GOT3 (cell line): ENCODE results near the gene TMEM151A.
"Not testable (repeated sequence)": the region's sequence is repeated elsewhere in the genome, so short reads cannot be mapped to it uniquely, and the experiment has no call there.

Source experiments
- DNase-seq: peaks from one replicate; lab custom pipeline; 2025; ENCODE audit warnings: mixed read lengths; lab: John Stamatoyannopoulos, UW

The TMEM151A gene

GRCh38 chr11:66267379-66268243 is 24.1 kb upstream of the TMEM151A start:
- DNase-seq, result peak; percentile 63

- DNase-seq, result peak; percentile 99
These were observed 23.3 kb upstream of the TMEM151A start, which contains the start of gene RAB1B for GRCh38 chr11:66268244-66268951. Gene RAB1B (plus strand): TSS chr11:66268639. CDS start chr11:66268680, 41 bp downstream.

DNA sequence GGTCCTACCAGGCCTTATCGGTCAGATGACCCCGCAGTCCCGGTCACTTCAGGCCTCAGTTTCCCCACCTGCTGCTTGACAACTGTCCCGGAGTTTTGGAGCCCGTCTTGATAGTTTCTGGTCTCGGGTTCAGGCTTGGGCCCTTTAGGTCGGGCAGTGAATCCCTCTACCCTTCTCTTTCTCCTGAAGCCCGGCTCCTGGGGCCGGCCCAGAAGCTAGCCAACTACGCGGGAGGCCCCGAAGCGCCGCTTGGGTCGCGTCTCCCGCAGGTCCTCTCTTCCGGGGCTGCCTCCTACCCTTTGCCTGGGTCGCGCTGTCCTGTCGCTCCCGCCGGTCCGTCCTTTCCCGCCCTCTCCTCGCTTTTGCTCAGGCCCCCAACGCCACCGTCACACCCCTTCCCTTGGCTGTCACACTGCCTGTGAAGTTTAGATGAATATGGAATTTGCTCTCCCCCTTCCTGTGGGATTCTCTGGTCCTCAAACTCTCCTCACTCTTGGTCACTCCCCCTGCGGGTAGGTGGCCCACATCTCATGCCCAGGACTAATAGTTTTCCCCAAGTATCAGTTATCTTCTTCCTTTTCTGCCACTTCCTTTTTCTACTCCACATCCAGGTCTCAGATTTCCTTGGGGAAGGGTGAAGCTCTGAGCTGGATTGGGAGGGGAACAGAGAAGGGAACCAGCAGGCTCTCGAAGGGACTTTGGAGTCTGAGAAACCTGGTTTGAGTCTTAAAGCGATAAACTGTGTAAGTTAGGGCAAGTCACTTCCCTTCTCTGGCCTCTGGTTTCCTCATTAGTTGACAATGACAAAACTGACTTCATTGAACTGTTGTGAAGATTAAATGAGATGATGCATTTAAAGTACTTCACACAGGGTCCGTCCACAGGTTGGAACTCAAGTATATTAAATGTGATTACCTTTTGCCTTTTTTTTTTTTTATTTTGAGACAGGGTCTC is 22.5 kb upstream of the TMEM151A start:
- DNase-seq, result no peak

- DNase-seq, result no peak
These were observed 19.9 kb upstream of the TMEM151A start for GRCh38 chr11:66271816-66272215.

DNA sequence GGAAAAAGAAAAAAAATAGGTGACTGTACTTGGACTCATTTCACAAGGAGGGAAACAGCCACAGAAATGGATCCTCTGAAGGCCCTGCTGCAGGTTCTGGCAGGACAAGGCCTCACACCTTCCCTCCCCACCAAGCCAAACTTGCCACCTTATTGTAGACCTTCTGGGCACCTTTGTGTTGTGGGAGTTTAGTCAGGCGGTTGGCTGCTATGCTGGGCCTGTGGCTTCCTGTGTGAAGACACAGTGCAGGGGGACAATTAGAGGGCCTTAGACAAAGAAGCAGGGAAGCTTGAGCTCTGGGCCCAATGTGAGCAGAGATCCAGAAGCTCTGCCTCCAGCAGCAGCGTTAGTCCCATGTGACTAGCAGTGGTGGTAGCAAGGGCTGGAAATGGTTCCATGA is 19.1 kb upstream of the TMEM151A start:
- no peak for DNase-seq

DNA sequence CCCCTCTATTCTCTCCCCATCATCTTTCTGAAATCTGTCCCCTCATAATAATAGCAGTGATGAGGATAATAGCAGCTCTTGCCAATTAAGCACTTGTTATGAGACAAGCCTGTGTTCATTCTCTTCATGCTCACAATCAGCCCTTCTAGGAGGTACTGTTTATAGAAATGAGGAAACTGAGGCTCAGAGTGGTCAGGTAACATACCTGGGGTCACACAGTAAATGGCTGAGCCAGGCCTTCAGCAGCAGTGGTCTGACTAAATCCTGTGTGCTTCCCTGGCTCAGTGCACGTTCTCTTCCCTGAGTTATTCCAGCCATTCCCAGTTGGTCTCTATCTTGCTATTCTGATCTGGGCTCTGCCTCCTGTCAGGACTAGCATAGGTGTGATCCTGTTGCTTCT is 17.5 kb upstream of the TMEM151A start:
- DNase-seq, result no peak

DNA sequence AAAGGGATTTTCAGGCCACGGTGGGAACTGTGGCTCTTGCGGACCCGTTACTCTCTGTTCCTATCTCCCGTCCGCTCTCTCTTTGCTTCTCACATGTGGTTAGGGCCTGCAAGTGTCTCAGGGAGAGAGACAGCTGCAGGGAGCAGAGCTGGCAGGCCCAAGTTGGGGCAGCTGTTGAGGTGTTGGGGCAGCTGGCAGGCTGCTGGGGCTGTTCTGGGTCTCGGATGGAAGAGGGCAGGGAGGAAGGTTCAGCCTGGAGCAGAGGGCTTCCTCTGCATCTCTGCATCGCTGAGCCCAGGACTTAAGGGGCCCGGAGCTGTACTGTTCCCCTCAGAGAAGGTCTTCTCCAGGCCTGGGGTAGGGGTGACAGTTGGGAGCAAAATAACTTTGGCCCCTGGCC is 16.3 kb upstream of the TMEM151A start:
- no peak for DNase-seq

DNA sequence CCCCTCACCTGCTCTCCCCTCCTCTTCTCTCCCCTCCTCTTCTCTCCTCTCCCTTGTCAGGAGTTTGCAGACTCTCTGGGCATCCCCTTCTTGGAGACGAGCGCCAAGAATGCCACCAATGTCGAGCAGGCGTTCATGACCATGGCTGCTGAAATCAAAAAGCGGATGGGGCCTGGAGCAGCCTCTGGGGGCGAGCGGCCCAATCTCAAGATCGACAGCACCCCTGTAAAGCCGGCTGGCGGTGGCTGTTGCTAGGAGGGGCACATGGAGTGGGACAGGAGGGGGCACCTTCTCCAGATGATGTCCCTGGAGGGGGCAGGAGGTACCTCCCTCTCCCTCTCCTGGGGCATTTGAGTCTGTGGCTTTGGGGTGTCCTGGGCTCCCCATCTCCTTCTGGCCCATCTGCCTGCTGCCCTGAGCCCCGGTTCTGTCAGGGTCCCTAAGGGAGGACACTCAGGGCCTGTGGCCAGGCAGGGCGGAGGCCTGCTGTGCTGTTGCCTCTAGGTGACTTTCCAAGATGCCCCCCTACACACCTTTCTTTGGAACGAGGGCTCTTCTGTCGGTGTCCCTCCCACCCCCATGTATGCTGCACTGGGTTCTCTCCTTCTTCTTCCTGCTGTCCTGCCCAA is 15.6 kb upstream of the TMEM151A start:
- no peak for DNase-seq

DNA sequence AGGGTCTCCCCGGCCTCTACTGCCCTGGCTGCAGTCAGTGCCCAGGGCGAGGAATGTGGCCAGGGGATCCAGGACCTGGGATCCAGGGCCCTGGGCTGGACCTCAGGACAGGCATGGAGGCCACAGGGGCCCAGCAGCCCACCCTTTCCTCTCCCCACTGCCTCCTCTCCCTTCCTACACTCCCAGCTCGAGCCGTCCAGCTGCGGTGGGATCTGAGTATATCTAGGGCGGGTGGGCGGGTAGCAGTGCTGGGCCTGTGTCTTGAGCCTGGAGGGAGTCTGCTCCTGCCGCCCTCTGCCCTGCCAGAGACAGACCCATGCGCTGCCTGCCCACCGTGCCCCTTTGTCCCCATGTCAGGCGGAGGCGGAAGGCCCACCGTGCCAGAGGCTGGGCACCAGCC is 15.1 kb upstream of the TMEM151A start:
- DNase-seq, result not testable (repeated sequence)

- not testable (repeated sequence) for DNase-seq
These were observed 14.6 kb upstream of the TMEM151A start for GRCh38 chr11:66277064-66277463.

- no peak for DNase-seq
These were observed 14.0 kb upstream of the TMEM151A start, which contains the start of gene CNIH2 for GRCh38 chr11:66277471-66278362. Gene CNIH2 (plus strand): TSS chr11:66278175. CDS start chr11:66278457, 282 bp downstream.

DNA sequence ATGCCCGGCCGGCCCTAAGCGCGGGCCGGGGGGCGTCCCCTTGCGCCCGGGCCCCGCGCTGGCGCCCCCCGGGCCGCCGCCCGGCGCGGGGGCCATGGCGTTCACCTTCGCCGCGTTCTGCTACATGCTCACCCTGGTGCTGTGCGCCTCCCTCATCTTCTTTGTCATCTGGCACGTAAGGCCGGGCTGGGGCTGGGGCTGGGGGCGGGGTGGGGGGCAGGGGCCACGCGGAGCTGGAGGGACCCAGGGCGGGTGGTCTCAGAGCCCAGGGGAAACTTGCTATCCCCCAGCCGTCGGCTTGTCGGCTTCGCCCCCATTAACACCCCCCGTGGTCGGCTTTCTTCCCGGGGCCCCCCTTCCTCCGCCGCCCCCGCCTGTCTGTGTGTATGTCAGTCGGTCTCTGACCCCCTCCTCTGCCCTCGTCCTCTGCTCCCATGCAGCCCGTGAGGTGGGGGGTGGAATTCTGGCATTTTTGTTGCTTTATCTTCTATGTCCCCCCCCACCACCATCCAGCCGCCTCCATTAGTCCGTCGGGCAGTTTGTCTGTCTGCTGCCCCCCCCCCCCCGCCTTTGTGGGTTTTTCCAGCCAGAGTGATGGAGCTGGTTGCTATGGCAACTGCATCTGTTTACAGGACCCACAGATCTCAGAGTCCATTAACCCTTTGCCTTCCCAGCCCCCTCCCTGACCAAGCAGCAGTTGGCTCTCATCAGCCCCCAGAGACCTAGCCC is 13.2 kb upstream of the TMEM151A start:
- no peak for DNase-seq

- no peak for DNase-seq
These were observed 12.5 kb upstream of the TMEM151A start for GRCh38 chr11:66279092-66279734.

DNA sequence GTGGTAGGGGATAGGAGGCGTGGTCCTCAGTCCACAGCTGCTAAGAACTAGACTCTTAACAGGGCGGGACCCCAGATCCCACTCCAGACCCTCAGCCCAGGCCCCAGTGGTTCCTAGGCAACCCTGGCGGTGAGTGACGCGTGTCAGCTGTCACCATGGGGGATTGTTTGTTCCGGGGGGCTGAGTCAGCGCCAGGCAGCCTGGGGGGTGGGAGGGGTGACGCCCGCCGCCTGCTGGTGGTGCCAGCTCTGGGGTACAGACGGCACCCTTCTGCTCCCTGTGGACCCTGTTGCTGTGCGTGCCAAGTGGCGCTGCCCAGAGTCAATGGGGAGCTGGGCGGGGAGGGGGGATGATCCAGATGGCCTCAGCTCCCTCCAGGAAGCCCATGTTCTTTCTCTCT is 11.3 kb upstream of the TMEM151A start:
- no peak for DNase-seq

- DNase-seq, result no peak
These were observed 10.7 kb upstream of the TMEM151A start for GRCh38 chr11:66281001-66281400.

- no peak for DNase-seq
These were observed 9.8 kb upstream of the TMEM151A start for GRCh38 chr11:66281776-66282467.

- DNase-seq, result peak; percentile 72
These were observed 8.9 kb upstream of the TMEM151A start for GRCh38 chr11:66282468-66283455.
